WTC11 (cell line): ENCODE results near the gene TRIM69. TPM values are rescaled to one million over a fixed set of nuclear protein-coding genes. Genes with fewer than 3 reads are reported as not detected.

Experiments
- ATAC-seq: fragments of 200-7000 bp; cut with Tn5 transposase; 2 replicates; pipeline ENCODE4 v1.10.0; 2021; ENCODE audit warnings: mild to moderate bottlenecking, moderate library complexity
- CTCF ChIA-PET: fragments of 300-600 bp; sonication (Branson Sonifier 250); formaldehyde crosslinking; loops from one replicate; lab custom pipeline; 2021; ENCODE audit warnings: antibody characterized with exemption; lab: Charles Lee
- POLR2A ChIA-PET: fragments of 350-600 bp; sonication (Branson Sonifier 250); formaldehyde crosslinking; loops from one replicate; lab custom pipeline; 2021; ENCODE audit warnings: antibody characterized with exemption; lab: Charles Lee
- DNase-seq: peaks from one replicate; pipeline ENCODE4 v3.0.0; 2021; ENCODE audit warnings: low spot score
- H3K27ac Mint-ChIP-seq: 2 replicates; pipeline ENCODE4 v1.8.0; 2021; ENCODE audit warnings: mixed read lengths
- H3K27me3 Mint-ChIP-seq: 2 replicates; pipeline ENCODE4 v1.8.0; 2021; ENCODE audit warnings: low read depth, mild to moderate bottlenecking, moderate library complexity, mixed read lengths
- H3K36me3 Mint-ChIP-seq: 2 replicates; pipeline ENCODE4 v1.8.0; 2021; ENCODE audit warnings: mixed read lengths
- H3K4me1 Mint-ChIP-seq: 2 replicates; pipeline ENCODE4 v1.8.0; 2022; ENCODE audit warnings: mixed read lengths
- H3K4me3 Mint-ChIP-seq: 2 replicates; pipeline ENCODE4 v1.8.0; 2021; ENCODE audit warnings: mild to moderate bottlenecking, moderate library complexity, mixed read lengths
- H3K9me3 Mint-ChIP-seq: 2 replicates; pipeline ENCODE4 v1.8.0; 2021; ENCODE audit warnings: mixed read lengths
- CREB1 ChIP-seq: sonication (generic); formaldehyde crosslinking; IDR thresholded peaks from 2 replicates; pipeline ENCODE4 v1.8.0; 2023; ENCODE audit warnings: mild to moderate bottlenecking, missing genetic modification reagents
- IRF2 ChIP-seq: sonication (generic); formaldehyde crosslinking; IDR thresholded peaks from 2 replicates; pipeline ENCODE4 v1.8.0; 2022; ENCODE audit warnings: low read depth, missing genetic modification reagents, borderline replicate concordance
- KAT7 ChIP-seq: sonication (generic); formaldehyde crosslinking; IDR thresholded peaks from 2 replicates; pipeline ENCODE4 v1.8.1; 2023; ENCODE audit warnings: missing genetic modification reagents, mild to moderate bottlenecking, borderline replicate concordance
- MXD4 ChIP-seq: fragments of 250-450 bp; sonication (Bioruptor Pico); IDR thresholded peaks from 2 replicates; pipeline ENCODE4 v1.8.0; 2021; ENCODE audit warnings: mild to moderate bottlenecking, moderate library complexity, borderline replicate concordance
- NR1H2 ChIP-seq: sonication (generic); formaldehyde crosslinking; IDR thresholded peaks from 2 replicates; pipeline ENCODE4 v1.9.0; 2021; ENCODE audit warnings: mild to moderate bottlenecking, moderate library complexity, missing genetic modification reagents
- NR3C1 ChIP-seq: sonication (generic); formaldehyde crosslinking; conservative IDR thresholded peaks from 2 replicates; pipeline ENCODE4 v1.8.1; 2023; ENCODE audit warnings: low read depth, mild to moderate bottlenecking, missing genetic modification reagents
- RORB ChIP-seq: fragments of 250-450 bp; sonication (Bioruptor Pico); IDR thresholded peaks from 2 replicates; pipeline ENCODE4 v1.9.0; 2021; ENCODE audit warnings: mild to moderate bottlenecking
- SOX15 ChIP-seq: fragments of 250-450 bp; sonication (Bioruptor Pico); IDR thresholded peaks from 2 replicates; pipeline ENCODE4 v1.9.0; 2021; ENCODE audit warnings: mild to moderate bottlenecking
- ZBTB43 ChIP-seq: sonication (generic); formaldehyde crosslinking; IDR thresholded peaks from 2 replicates; pipeline ENCODE4 v1.8.1; 2023; ENCODE audit warnings: mild to moderate bottlenecking, missing genetic modification reagents
- total RNA-seq: library from RNA; stranded (reverse); gene quantifications from 3 replicates; pipeline ENCODE4 v1.2.3, GENCODE V29; 2021
- TF ChIP-seq, protein P1 (sequence below): sonication (generic); formaldehyde crosslinking; IDR thresholded peaks from 2 replicates; pipeline ENCODE4 v1.8.1; 2023; ENCODE audit warnings: mild to moderate bottlenecking, missing genetic modification reagents, moderate library complexity
- TF ChIP-seq, protein P2 (sequence below): fragments of 250-450 bp; sonication (Bioruptor Pico); conservative IDR thresholded peaks from 2 replicates; pipeline ENCODE4 v1.9.0; 2021; ENCODE audit warnings: mild to moderate bottlenecking
- TF ChIP-seq, protein P3 (sequence below): fragments of 250-450 bp; sonication (Bioruptor Pico); IDR thresholded peaks from 2 replicates; pipeline ENCODE4 v1.9.0; 2021; ENCODE audit warnings: moderate library complexity, mild to moderate bottlenecking, inconsistent platforms, borderline replicate concordance
- TF ChIP-seq, protein P4 (sequence below): fragments of 250-450 bp; sonication (Bioruptor Pico); IDR thresholded peaks from 2 replicates; pipeline ENCODE4 v1.9.0; 2021; ENCODE audit warnings: mild to moderate bottlenecking
- TF ChIP-seq, protein P5 (sequence below): sonication (generic); formaldehyde crosslinking; conservative IDR thresholded peaks from 2 replicates; pipeline ENCODE4 v1.8.1; 2022; ENCODE audit warnings: mild to moderate bottlenecking, missing genetic modification reagents
- TF ChIP-seq, protein P6 (sequence below): sonication (generic); formaldehyde crosslinking; IDR thresholded peaks from 2 replicates; pipeline ENCODE4 v1.8.1; 2023; ENCODE audit warnings: mild to moderate bottlenecking, missing genetic modification reagents, borderline replicate concordance

The TRIM69 gene
- total RNA-seq, 1 experiment from 2014 or later = 10.4 TPM

DNA sequence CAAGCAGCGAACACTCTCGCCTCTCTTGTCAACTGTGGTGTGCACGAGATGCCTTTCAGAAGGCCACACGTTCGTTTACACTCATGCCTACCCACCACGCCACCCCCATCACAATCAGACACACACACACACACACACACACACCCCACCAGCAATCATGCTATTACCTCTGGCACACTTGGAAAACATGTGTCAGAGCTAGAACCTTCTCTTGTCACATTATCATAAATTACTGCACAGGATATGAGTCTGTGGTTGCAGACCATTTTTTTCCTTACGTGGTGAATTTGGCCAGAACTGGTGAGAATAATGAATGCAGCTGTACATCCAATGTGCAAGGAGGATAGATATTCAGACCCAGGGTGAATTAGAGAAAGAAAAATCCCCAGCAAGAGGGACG lies 52.4 kb downstream of the TRIM69 start:
- Mint-ChIP-seq H3K4me3 (no peak overlapping the region), H3K27me3 (peaks cover 4% of the 10 kb centered on the region), H3K9me3 (no peaks in the 10 kb centered on the region), H3K4me1 (peaks cover 6% of the 10 kb centered on the region), H3K27ac (no peak overlapping the region), H3K36me3 (no peaks in the 10 kb centered on the region)
- ChIA-PET POLR2A (no interaction called here), CTCF (no interaction called here)
- DNase-seq = no peak
- TF ChIP-seq, protein P1, sequence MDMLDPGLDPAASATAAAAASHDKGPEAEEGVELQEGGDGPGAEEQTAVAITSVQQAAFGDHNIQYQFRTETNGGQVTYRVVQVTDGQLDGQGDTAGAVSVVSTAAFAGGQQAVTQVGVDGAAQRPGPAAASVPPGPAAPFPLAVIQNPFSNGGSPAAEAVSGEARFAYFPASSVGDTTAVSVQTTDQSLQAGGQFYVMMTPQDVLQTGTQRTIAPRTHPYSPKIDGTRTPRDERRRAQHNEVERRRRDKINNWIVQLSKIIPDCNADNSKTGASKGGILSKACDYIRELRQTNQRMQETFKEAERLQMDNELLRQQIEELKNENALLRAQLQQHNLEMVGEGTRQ (CRISPR knock-in tag) = no peak
- TF ChIP-seq, protein P2, sequence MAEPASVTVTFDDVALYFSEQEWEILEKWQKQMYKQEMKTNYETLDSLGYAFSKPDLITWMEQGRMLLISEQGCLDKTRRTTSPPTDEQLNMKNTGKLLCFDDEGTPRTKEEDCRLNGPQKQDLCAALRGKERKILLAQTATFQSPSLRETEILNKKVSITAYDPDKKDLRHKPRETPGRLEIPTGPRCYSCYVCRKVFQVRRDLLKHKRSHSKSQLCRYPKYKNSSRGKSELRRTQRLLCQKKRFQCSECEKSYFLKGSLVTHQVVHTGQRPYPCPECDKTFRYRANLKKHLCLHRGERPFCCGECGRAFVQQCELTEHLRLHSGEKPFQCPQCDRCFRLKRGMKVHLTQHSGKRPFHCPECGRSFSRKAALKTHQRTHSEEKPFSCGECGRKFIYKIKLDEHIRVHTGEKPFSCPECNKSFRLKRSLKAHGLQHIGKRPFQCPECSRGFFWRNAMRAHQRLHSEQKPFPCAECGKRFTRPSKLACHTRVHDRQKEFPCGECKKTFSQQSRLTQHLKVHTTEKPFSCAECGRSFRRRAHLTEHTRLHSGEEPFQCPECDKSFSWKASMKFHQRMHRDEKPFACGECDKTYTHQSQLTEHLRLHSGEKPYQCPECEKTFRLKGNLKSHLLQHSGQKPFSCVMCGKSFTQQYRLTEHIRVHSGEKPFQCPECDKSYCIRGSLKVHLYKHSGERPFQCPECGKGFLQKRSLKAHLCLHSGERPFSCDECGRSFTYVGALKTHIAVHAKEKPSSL (CRISPR knock-in tag) = no peak
- no peak for ATAC-seq

GRCh38 chr15:44790215-44790614 lies 53.9 kb downstream of the TRIM69 start:
- H3K27ac Mint-ChIP-seq = no peak overlapping the region
- CTCF ChIA-PET = interaction anchor here (1.1 kb wide), 1 partner anchor 127 kb away, joined by 5 read pairs; the partner anchor contains the start of gene SPG11
- DNase-seq (no peak), ATAC-seq (no peak)
- no peak overlapping the region for H3K4me3 Mint-ChIP-seq
- peaks cover 4% of the 10 kb centered on the region for H3K27me3 Mint-ChIP-seq
- TF ChIP-seq, protein P1 (CRISPR knock-in tag) = no peak
- TF ChIP-seq, protein P3, sequence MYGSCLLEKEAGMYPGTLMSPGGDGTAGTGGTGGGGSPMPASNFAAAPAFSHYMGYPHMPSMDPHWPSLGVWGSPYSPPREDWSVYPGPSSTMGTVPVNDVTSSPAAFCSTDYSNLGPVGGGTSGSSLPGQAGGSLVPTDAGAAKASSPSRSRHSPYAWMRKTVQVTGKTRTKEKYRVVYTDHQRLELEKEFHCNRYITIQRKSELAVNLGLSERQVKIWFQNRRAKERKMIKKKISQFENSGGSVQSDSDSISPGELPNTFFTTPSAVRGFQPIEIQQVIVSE (CRISPR knock-in tag) = no peak
- TF ChIP-seq, protein P4, sequence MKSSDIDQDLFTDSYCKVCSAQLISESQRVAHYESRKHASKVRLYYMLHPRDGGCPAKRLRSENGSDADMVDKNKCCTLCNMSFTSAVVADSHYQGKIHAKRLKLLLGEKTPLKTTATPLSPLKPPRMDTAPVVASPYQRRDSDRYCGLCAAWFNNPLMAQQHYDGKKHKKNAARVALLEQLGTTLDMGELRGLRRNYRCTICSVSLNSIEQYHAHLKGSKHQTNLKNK (CRISPR knock-in tag) = no peak
- TF ChIP-seq CREB1 (CRISPR knock-in tag) (no peak), ZBTB43 (no peak), RORB (CRISPR knock-in tag) (no peak), NR3C1 (no peak), IRF2 (CRISPR knock-in tag) (no peak), KAT7 (CRISPR knock-in tag) (no peak), NR1H2 (CRISPR knock-in tag) (no peak), SOX15 (no peak), MXD4 (CRISPR knock-in tag) (no peak)
- TF ChIP-seq, protein P5, sequence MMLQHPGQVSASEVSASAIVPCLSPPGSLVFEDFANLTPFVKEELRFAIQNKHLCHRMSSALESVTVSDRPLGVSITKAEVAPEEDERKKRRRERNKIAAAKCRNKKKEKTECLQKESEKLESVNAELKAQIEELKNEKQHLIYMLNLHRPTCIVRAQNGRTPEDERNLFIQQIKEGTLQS (CRISPR knock-in tag) = no peak
- TF ChIP-seq, protein P6, sequence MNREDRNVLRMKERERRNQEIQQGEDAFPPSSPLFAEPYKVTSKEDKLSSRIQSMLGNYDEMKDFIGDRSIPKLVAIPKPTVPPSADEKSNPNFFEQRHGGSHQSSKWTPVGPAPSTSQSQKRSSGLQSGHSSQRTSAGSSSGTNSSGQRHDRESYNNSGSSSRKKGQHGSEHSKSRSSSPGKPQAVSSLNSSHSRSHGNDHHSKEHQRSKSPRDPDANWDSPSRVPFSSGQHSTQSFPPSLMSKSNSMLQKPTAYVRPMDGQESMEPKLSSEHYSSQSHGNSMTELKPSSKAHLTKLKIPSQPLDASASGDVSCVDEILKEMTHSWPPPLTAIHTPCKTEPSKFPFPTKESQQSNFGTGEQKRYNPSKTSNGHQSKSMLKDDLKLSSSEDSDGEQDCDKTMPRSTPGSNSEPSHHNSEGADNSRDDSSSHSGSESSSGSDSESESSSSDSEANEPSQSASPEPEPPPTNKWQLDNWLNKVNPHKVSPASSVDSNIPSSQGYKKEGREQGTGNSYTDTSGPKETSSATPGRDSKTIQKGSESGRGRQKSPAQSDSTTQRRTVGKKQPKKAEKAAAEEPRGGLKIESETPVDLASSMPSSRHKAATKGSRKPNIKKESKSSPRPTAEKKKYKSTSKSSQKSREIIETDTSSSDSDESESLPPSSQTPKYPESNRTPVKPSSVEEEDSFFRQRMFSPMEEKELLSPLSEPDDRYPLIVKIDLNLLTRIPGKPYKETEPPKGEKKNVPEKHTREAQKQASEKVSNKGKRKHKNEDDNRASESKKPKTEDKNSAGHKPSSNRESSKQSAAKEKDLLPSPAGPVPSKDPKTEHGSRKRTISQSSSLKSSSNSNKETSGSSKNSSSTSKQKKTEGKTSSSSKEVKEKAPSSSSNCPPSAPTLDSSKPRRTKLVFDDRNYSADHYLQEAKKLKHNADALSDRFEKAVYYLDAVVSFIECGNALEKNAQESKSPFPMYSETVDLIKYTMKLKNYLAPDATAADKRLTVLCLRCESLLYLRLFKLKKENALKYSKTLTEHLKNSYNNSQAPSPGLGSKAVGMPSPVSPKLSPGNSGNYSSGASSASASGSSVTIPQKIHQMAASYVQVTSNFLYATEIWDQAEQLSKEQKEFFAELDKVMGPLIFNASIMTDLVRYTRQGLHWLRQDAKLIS (CRISPR knock-in tag) = no peak
- POLR2A ChIA-PET = no interaction called here
- no peaks in the 10 kb centered on the region for H3K36me3 Mint-ChIP-seq
- H3K4me1 Mint-ChIP-seq = no peaks in the 10 kb centered on the region
- no peaks in the 10 kb centered on the region for H3K9me3 Mint-ChIP-seq
